ENCODE data around the gene DTX3.
"Not testable (repeated sequence)": the region's sequence is repeated elsewhere in the genome, so short reads cannot be mapped to it uniquely, and the experiment has no call there.

The DTX3 gene

GRCh38 chr12:57582440-57582839 lies 22.2 kb upstream of the DTX3 start:
- peaks cover 0 to 10% (median 0%) of the 10 kb centered on the region in 5 donors for H3K27me3 ChIP-seq (ENCODE audit: control insufficient read depth in 5 of 5, insufficient read depth in 4 of 5, low read length in 5 of 5)
- no peak overlapping the region for H3K9ac ChIP-seq (ENCODE audit: low read length in 5 of 5)
- H3K4me1 ChIP-seq (ENCODE audit: control insufficient read depth in 5 of 5, insufficient read depth in 5 of 5, low read length in 5 of 5), result no peaks in the 10 kb centered on the region

DNA sequence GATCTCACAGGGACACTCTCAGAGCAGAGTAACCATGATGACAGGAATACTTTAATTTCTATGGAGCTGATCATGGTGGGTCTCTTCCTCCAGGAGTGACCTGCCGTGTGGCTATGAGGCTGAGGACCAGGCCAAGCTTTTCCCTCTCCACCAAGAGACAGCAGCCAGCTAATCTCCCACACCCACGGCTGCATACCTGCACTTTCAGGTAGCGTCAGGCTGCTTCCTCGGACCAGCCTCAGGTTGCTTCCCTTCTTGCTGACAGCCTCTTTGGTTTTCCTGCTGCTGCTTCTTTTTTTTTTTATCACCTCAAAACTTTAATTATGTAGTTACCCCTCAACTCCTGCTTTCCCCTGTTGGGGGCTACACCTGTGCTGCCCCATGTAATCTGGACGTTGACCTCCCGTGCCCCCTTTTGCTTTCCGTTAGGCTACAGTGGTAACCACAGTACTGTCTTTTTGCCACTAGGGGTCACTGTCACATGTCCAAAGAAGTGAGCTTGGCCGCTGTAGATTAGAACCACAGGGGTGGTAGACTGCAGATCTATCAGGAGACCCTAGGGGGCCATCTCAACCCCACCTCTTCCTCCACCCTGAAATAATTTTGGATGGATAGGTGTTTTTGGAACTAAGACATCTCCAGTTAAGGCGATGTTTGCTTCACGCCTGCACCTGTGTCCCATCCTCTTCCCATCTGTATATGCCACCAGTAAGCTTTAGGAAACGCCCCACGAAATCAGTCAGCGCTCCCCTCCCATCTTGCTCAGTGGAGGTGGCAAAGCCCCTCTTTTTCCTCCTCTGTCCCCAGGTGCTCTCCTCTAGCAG lies 21.4 kb upstream of the DTX3 start:
- Histone ChIP-seq H3K4me3 (ENCODE audit: low read depth in 1 of 5, low read length in 5 of 5) (no peak overlapping the region), H3K27ac (ENCODE audit: low read depth, low read length) (no peak overlapping the region), H3K27me3 (ENCODE audit: control insufficient read depth in 5 of 5, insufficient read depth in 4 of 5, low read length in 5 of 5) (peaks cover 0 to 11% (median 5%) of the 10 kb centered on the region in 5 donors), H3K9ac (ENCODE audit: low read length in 5 of 5) (no peak overlapping the region), H3K36me3 (ENCODE audit: control insufficient read depth in 5 of 5, insufficient read depth in 5 of 5, low read length in 5 of 5) (no peaks in the 10 kb centered on the region), H3K4me1 (ENCODE audit: control insufficient read depth in 5 of 5, insufficient read depth in 5 of 5, low read length in 5 of 5) (no peaks in the 10 kb centered on the region), H3K9me3 (ENCODE audit: control insufficient read depth in 5 of 5, low read length in 5 of 5) (no peaks in the 10 kb centered on the region)

More at GRCh38 chr12:57582440-57582839, 22.2 kb upstream of the DTX3 start:
- no peak overlapping the region for H3K27ac ChIP-seq (ENCODE audit: low read depth, low read length)
- H3K4me3 ChIP-seq (ENCODE audit: low read depth in 1 of 5, low read length in 5 of 5), result no peak overlapping the region
- H3K36me3 ChIP-seq (ENCODE audit: control insufficient read depth in 5 of 5, insufficient read depth in 5 of 5, low read length in 5 of 5), result no peaks in the 10 kb centered on the region
- H3K9me3 ChIP-seq (ENCODE audit: control insufficient read depth in 5 of 5, low read length in 5 of 5), result no peaks in the 10 kb centered on the region

DNA sequence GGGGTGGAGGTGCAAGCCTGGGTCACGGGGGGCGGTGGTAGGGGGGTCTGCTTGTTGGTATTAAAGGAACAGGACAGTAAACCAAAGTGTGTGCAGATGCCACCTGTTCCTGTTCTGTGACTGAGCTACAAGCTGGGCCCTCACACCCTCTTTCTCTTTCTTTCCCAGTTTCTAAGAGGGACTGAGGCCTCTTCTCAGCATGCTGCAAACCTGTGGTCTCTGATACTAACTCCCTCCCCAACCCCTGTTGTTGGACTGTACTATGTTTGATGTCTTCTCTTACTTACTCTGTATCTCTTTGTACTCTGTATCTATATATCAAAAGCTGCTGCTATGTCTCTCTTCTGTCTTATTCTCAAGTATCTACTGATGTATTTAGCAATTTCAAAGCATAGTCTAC lies 20.6 kb upstream of the DTX3 start:
- Histone ChIP-seq H3K4me1 (ENCODE audit: control insufficient read depth in 5 of 5, insufficient read depth in 5 of 5, low read length in 5 of 5) (no peaks in the 10 kb centered on the region), H3K27me3 (ENCODE audit: control insufficient read depth in 5 of 5, insufficient read depth in 4 of 5, low read length in 5 of 5) (peaks cover 0 to 12% (median 6%) of the 10 kb centered on the region in 5 donors), H3K9me3 (ENCODE audit: control insufficient read depth in 5 of 5, low read length in 5 of 5) (no peaks in the 10 kb centered on the region), H3K4me3 (ENCODE audit: low read depth in 1 of 5, low read length in 5 of 5) (no peak overlapping the region), H3K9ac (ENCODE audit: low read length in 5 of 5) (no peak overlapping the region), H3K36me3 (ENCODE audit: control insufficient read depth in 5 of 5, insufficient read depth in 5 of 5, low read length in 5 of 5) (no peaks in the 10 kb centered on the region), H3K27ac (ENCODE audit: low read depth, low read length) (no peak overlapping the region)

DNA sequence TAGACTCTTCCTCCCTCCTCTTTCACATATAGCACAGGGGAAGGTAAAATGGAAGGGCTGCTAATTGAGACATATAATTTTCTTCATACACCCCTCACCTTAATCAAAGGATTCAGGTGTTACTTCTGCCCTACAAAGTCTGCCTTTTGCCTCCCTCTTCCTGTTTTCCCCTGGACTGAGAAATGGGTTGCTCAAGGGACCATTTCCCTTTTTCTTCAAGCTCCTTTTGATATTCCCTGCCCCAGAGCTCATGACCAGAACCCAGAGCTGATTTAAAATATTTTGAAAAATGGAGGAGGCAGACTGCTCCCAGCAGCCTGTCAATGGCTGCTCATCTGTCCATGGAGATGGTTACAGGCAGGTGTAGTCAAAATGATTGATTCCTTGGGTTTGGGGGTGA lies 19.9 kb upstream of the DTX3 start:
- Histone ChIP-seq H3K27me3 (ENCODE audit: control insufficient read depth in 5 of 5, insufficient read depth in 4 of 5, low read length in 5 of 5) (peaks cover 0 to 12% (median 6%) of the 10 kb centered on the region in 5 donors), H3K36me3 (ENCODE audit: control insufficient read depth in 5 of 5, insufficient read depth in 5 of 5, low read length in 5 of 5) (no peaks in the 10 kb centered on the region), H3K4me1 (ENCODE audit: control insufficient read depth in 5 of 5, insufficient read depth in 5 of 5, low read length in 5 of 5) (no peaks in the 10 kb centered on the region), H3K9me3 (ENCODE audit: control insufficient read depth in 5 of 5, low read length in 5 of 5) (no peaks in the 10 kb centered on the region), H3K27ac (ENCODE audit: low read depth, low read length) (no peak overlapping the region), H3K9ac (ENCODE audit: low read length in 5 of 5) (no peak overlapping the region), H3K4me3 (ENCODE audit: low read depth in 1 of 5, low read length in 5 of 5) (no peak overlapping the region)

GRCh38 chr12:57585156-57585555 lies 19.5 kb upstream of the DTX3 start:
- Histone ChIP-seq H3K36me3 (ENCODE audit: control insufficient read depth in 5 of 5, insufficient read depth in 5 of 5, low read length in 5 of 5) (no peaks in the 10 kb centered on the region), H3K4me1 (ENCODE audit: control insufficient read depth in 5 of 5, insufficient read depth in 5 of 5, low read length in 5 of 5) (no peaks in the 10 kb centered on the region), H3K9ac (ENCODE audit: low read length in 5 of 5) (no peak overlapping the region), H3K4me3 (ENCODE audit: low read depth in 1 of 5, low read length in 5 of 5) (no peak overlapping the region), H3K27ac (ENCODE audit: low read depth, low read length) (no peak overlapping the region), H3K27me3 (ENCODE audit: control insufficient read depth in 5 of 5, insufficient read depth in 4 of 5, low read length in 5 of 5) (peaks cover 0 to 12% (median 6%) of the 10 kb centered on the region in 5 donors), H3K9me3 (ENCODE audit: control insufficient read depth in 5 of 5, low read length in 5 of 5) (no peaks in the 10 kb centered on the region)

- H3K36me3 ChIP-seq (ENCODE audit: control insufficient read depth in 5 of 5, insufficient read depth in 5 of 5, low read length in 5 of 5), result no peaks in the 10 kb centered on the region
- no peak overlapping the region for H3K9ac ChIP-seq (ENCODE audit: low read length in 5 of 5)
- no peaks in the 10 kb centered on the region for H3K9me3 ChIP-seq (ENCODE audit: control insufficient read depth in 5 of 5, low read length in 5 of 5)
- H3K4me1 ChIP-seq (ENCODE audit: control insufficient read depth in 5 of 5, insufficient read depth in 5 of 5, low read length in 5 of 5), result peaks cover 2 to 8% (median 8%) of the 10 kb centered on the region in 5 donors
- no peak overlapping the region for H3K4me3 ChIP-seq (ENCODE audit: low read depth in 1 of 5, low read length in 5 of 5)
- no peak overlapping the region for H3K27ac ChIP-seq (ENCODE audit: low read depth, low read length)
- H3K27me3 ChIP-seq (ENCODE audit: control insufficient read depth in 5 of 5, insufficient read depth in 4 of 5, low read length in 5 of 5), result peaks cover 0 to 10% (median 6%) of the 10 kb centered on the region in 5 donors
These were observed 18.5 kb upstream of the DTX3 start for GRCh38 chr12:57586128-57586527.

DNA sequence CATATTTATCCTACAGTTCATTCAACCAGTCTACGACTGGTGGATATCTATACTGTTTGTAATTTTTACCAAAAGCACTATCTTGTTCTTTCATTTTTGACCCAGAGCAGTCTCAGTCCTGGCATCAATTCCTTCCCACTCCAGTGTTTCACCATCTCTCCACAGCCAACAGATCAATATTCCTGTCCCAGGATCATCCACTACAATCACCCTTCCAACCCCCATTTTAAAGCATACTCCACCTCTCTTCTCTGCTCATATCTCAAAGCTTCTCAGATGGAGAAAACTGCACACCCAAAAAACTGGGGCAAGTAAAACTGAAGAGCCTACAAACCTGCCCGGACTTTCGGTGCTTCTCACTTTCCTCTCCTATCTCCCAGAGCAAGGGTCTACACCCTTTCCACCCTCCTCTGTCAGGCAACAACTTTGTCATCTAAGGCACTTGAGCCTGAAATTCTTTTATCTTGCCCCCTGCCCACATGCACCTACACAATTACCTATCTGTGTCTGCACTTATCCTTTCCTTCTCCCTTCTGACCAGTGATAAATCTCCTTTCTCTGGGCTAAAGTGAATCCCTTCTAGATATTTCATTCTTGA lies 17.7 kb upstream of the DTX3 start:
- Histone ChIP-seq H3K27ac (ENCODE audit: low read depth, low read length) (no peak overlapping the region), H3K4me3 (ENCODE audit: low read depth in 1 of 5, low read length in 5 of 5) (no peak overlapping the region), H3K4me1 (ENCODE audit: control insufficient read depth in 5 of 5, insufficient read depth in 5 of 5, low read length in 5 of 5) (peaks cover 2 to 16% (median 16%) of the 10 kb centered on the region in 5 donors), H3K9ac (ENCODE audit: low read length in 5 of 5) (no peak overlapping the region), H3K9me3 (ENCODE audit: control insufficient read depth in 5 of 5, low read length in 5 of 5) (no peaks in the 10 kb centered on the region), H3K36me3 (ENCODE audit: control insufficient read depth in 5 of 5, insufficient read depth in 5 of 5, low read length in 5 of 5) (no peaks in the 10 kb centered on the region), H3K27me3 (ENCODE audit: control insufficient read depth in 5 of 5, insufficient read depth in 4 of 5, low read length in 5 of 5) (peaks cover 0 to 10% (median 3%) of the 10 kb centered on the region in 5 donors)

- H3K27ac ChIP-seq (ENCODE audit: low read depth, low read length), result not testable (repeated sequence)
These were observed 15.5 kb upstream of the DTX3 start for GRCh38 chr12:57588951-57589610.

GRCh38 chr12:57590479-57590863 lies 14.2 kb upstream of the DTX3 start:
- H3K4me3 ChIP-seq (ENCODE audit: low read depth in 1 of 5, low read length in 5 of 5), result peak overlapping the region; percentile 65 to 92 (median 85)
- H3K27ac ChIP-seq (ENCODE audit: low read depth, low read length), result no peak overlapping the region
- H3K9ac ChIP-seq (ENCODE audit: low read length in 5 of 5), result peak overlapping the region in 4 of 5 donors; percentile 37 to 87 (median 76)
- H3K4me1 ChIP-seq (ENCODE audit: control insufficient read depth in 5 of 5, insufficient read depth in 5 of 5, low read length in 5 of 5), result peaks cover 2 to 18% (median 17%) of the 10 kb centered on the region in 5 donors
- H3K27me3 ChIP-seq (ENCODE audit: control insufficient read depth in 5 of 5, insufficient read depth in 4 of 5, low read length in 5 of 5), result peaks cover 0 to 6% (median 3%) of the 10 kb centered on the region in 5 donors
- peaks cover 0 to under 1% (median 0%) of the 10 kb centered on the region in 5 donors for H3K36me3 ChIP-seq (ENCODE audit: control insufficient read depth in 5 of 5, insufficient read depth in 5 of 5, low read length in 5 of 5)
- no peaks in the 10 kb centered on the region for H3K9me3 ChIP-seq (ENCODE audit: control insufficient read depth in 5 of 5, low read length in 5 of 5)

More at GRCh38 chr12:57588951-57589610, 15.5 kb upstream of the DTX3 start:
- H3K27me3 ChIP-seq (ENCODE audit: control insufficient read depth in 5 of 5, insufficient read depth in 4 of 5, low read length in 5 of 5); H3K36me3 ChIP-seq (ENCODE audit: control insufficient read depth in 5 of 5, insufficient read depth in 5 of 5, low read length in 5 of 5); H3K9ac ChIP-seq (ENCODE audit: low read length in 5 of 5); H3K4me3 ChIP-seq (ENCODE audit: low read depth in 1 of 5, low read length in 5 of 5); H3K9me3 ChIP-seq (ENCODE audit: control insufficient read depth in 5 of 5, low read length in 5 of 5): not testable (repeated sequence)
- H3K4me1 ChIP-seq (ENCODE audit: control insufficient read depth in 5 of 5, insufficient read depth in 5 of 5, low read length in 5 of 5), result peaks cover 2 to 18% (median 17%) of the 10 kb centered on the region in 5 donors
